Ectodermal cell (in vitro differentiated cells): ENCODE results near the gene SLC24A3.

Source experiments
- H3K27ac ChIP-seq: 2 replicates; pipeline ENCODE4 v1.7.0; 2013; ENCODE audit warnings: mild to moderate bottlenecking, low read depth, low read length; ENCODE audit not compliant: insufficient read depth, poor library complexity, severe bottlenecking
- H3K27me3 ChIP-seq: 2 replicates; pipeline ENCODE4 v1.7.0; 2013; ENCODE audit warnings: mild to moderate bottlenecking, low read length; ENCODE audit not compliant: insufficient read depth, control insufficient read depth, poor library complexity, severe bottlenecking
- H3K36me3 ChIP-seq: one replicate; pipeline ENCODE4 v1.7.0; 2013; ENCODE audit warnings: low read length; ENCODE audit not compliant: control insufficient read depth, insufficient read depth
- H3K4me1 ChIP-seq: one replicate; pipeline ENCODE4 v1.7.0; 2013; ENCODE audit warnings: low read length; ENCODE audit not compliant: control insufficient read depth, insufficient read depth
- H3K4me3 ChIP-seq: 2 replicates; pipeline ENCODE4 v1.7.0; 2013; ENCODE audit warnings: low read depth, low read length, control low read depth; ENCODE audit not compliant: insufficient read depth
- H3K9me3 ChIP-seq: 2 replicates; pipeline ENCODE4 v1.7.0; 2013; ENCODE audit warnings: mild to moderate bottlenecking, low read length, moderate library complexity; ENCODE audit not compliant: control insufficient read depth
- WGBS, 2 experiments: methylation state at CpG; one replicate each; pipeline ENCODE4 v1.1.7; 2013; ENCODE audit warnings: missing lambda C conversion rate in 2 of 2; 5-methylcytosine and 5-hydroxymethylcytosine counted together

The SLC24A3 gene

DNA sequence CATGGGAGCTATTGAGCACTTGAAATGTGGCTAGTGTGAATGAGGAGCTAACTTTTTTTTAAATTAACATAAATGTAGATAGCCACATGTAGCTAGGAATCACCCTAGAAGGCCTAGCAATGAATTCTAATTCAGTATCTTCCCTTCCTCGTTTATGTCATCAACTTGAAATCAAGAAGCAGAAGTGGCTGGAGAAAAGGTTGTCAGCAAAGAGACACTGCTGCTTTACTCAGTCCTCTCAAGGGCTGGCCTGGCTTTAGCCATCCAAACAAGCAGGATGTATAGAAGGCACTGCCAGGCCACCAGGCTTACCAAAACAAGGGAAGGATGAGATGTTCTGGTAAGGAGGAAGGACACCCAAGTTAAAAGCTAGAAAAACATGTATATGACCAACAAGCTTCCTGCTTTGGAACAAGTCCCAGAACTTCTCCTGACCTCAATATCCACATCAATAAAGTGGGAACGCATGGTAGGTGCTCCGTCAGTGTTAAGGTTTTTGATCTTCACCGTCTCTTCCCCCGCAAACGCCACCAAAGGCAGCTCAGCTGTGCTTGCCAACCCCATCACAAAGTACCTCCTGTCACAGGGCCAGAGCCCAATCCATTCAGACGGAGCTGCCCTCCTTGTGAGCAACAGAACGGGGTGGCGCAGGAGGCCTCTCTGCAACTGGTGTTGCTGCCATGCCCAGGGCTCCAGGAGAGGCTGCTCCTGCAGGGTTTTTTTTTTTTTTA is 309.8 kb downstream of the SLC24A3 start:
- Histone ChIP-seq H3K27ac (no peak overlapping the region), H3K4me1 (no peaks in the 10 kb centered on the region), H3K27me3 (no peaks in the 10 kb centered on the region), H3K9me3 (no peaks in the 10 kb centered on the region), H3K36me3 (no peaks in the 10 kb centered on the region), H3K4me3 (no peak overlapping the region)
- WGBS, 2 experiments: 93 to 95% methylated on average over 9 of the region's 9 CpGs

DNA sequence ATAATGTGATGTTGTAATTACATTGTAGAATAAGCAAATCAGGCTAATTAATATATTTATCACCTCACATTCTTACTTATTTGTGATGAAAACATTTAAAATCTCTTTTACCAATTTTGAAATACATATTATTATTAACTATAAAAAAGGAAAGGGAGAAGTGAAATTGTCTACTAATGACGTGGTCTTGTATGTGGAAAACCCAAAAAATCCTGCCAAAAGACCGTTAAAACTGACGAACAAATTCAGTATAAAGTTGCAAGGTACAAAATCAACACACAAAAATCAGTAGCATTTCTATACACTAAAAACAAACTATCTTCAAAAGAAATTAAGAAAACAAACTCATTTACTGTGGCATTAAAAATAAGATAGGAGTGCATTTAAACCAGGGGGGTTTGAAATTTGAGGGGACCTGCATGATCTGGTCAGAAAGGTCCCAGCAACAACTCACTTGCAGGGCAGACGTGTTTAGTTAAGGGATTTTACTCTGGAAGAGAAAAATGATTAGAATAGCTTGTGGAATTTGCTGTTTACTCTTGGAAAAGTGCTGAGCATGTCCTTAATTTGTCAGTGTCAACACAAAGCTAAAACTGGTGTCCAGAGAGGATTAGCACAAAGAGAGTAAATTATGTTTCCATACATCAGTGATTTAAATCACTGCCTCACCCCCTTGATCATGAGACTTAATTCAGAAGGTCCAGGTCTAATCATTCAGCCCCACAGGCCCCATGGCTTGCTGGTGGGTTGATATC is 310.6 kb downstream of the SLC24A3 start:
- H3K27ac ChIP-seq: no peak overlapping the region
- H3K36me3 ChIP-seq: no peaks in the 10 kb centered on the region
- no peaks in the 10 kb centered on the region for H3K9me3 ChIP-seq
- no peaks in the 10 kb centered on the region for H3K4me1 ChIP-seq
- WGBS, 2 experiments: 98 to 100% methylated on average over 3 to 4 of the region's 4 CpGs
- no peak overlapping the region for H3K4me3 ChIP-seq
- no peaks in the 10 kb centered on the region for H3K27me3 ChIP-seq

DNA sequence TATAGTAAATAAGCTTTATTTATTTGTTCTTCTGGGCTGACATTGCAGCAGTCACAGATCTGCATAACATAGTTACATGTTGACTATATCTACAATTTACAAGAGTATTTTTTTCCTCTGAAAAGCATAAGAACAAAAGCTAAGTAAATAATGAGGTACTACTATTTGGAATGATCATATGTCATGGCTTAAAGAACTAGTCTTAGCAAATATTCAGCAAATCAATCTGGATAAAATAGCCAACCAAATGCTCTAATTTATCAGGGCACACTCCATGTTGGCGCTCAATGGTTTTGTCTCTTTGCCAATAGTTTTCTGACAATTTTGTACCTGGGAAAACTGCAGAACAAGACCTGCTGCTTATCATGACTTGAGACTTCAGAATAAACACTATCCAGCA is 312.2 kb downstream of the SLC24A3 start:
- Histone ChIP-seq H3K4me3 (no peak overlapping the region), H3K9me3 (no peaks in the 10 kb centered on the region), H3K4me1 (no peaks in the 10 kb centered on the region), H3K36me3 (no peaks in the 10 kb centered on the region), H3K27ac (no peak overlapping the region), H3K27me3 (no peaks in the 10 kb centered on the region)
- 94% methylated on average over 1 of the region's 1 CpG for WGBS, 2 experiments

DNA sequence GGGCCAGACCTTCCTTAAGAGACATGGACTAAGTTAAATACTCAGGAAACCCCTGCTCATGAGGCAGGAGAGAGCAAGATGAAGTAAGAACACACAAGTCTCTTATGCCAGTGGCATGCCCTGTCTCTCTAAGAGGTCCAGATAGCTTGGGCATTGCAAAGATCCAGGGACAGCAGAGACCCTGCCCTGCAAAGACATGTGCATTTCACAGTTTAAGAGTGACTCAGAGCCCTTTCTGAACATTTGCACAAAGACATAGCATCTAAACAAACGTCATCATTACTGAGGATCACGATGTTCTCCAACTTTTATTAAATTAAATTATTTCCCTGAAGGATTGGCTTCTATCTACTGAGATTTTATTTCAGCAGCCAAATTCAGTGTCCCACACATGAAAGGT is 315.1 kb downstream of the SLC24A3 start:
- WGBS, 2 experiments: 84 to 98% methylated on average over 2 of the region's 2 CpGs
- H3K36me3 ChIP-seq: no peaks in the 10 kb centered on the region
- H3K4me1 ChIP-seq: no peaks in the 10 kb centered on the region
- H3K27me3 ChIP-seq: no peaks in the 10 kb centered on the region
- no peak overlapping the region for H3K27ac ChIP-seq
- no peaks in the 10 kb centered on the region for H3K9me3 ChIP-seq
- no peak overlapping the region for H3K4me3 ChIP-seq

DNA sequence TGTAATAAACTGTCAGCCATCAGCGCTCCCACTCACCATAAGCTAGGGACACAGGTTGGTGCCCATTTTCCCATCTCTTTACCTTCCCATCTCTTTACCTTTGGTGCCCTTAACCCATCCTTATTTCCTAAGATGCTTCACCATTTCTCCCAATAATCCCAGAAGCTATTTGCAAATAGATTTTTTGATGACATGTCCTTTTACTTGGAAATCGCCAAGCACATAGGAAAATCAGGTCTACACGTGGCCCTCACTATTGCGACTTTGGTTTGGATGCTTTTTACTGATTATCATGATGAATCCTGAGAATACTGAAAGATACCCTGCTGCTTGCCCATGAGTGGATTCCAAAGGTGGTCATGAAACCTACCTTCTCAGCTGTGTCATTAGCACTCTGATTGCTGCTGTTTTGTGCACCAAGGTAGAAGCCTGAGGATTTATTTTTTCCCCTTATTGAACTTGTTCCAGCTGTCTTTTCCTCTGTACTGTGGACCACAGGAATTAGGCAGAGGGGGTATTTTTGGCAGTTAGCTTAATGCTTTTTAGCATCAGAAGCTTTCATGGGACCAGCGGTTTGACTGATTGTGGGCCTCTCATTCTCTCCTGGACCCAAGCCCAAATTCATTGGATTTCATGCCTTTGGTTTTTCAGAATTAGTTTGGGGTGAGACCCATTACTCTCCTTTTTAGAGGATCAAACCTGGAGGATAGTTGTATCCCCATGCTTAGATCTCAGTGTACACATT is 316.0 kb downstream of the SLC24A3 start:
- H3K4me3 ChIP-seq: no peak overlapping the region
- H3K27ac ChIP-seq: no peak overlapping the region
- no peaks in the 10 kb centered on the region for H3K4me1 ChIP-seq
- no peaks in the 10 kb centered on the region for H3K9me3 ChIP-seq
- H3K27me3 ChIP-seq: no peaks in the 10 kb centered on the region
- WGBS, 2 experiments: 96 to 98% methylated on average over 5 of the region's 5 CpGs
- H3K36me3 ChIP-seq: no peaks in the 10 kb centered on the region

DNA sequence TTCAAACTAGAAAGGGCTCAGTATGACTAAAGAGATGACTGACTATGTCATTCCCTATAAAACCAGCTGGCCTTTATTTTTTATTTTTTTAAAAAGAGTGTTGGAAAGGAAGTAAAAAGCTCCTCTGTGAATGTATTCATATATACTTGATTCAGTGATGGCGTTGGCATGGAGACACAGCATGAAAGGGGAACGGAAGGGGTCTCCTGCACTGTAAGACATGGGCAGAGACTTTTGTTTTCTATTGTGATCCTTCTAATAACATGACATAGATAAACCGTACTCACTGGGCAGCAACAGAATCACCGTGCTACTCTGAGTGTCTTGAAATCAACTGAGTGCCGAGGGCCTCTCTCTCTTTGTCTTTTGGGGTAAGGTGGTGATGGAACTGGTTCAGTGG is 317.6 kb downstream of the SLC24A3 start:
- H3K27ac ChIP-seq: no peak overlapping the region
- H3K27me3 ChIP-seq: no peaks in the 10 kb centered on the region
- H3K9me3 ChIP-seq: no peaks in the 10 kb centered on the region
- no peak overlapping the region for H3K4me3 ChIP-seq
- whole genome bisulfite sequencing, 2 experiments: 87 to 92% methylated on average over 5 of the region's 5 CpGs
- H3K36me3 ChIP-seq: no peaks in the 10 kb centered on the region
- H3K4me1 ChIP-seq: no peaks in the 10 kb centered on the region

DNA sequence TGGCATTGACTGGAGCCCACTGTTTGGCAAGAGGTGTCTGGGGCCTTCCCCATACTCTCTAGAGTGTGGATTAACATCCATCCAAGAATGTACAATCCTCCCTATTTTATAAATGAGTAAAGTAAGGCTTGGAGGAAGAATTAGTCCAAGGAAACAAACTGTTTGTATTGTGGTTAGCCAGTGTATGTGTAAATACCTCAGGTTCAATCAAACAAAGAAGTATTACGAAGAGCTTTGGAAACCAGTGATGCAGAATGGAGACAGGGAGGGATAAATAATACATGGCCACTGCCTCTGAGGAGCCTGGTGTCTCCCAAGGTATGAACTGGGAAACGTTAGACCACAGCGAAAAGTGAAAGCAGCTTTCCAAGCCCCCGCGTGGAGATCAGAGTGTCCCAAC is 319.0 kb downstream of the SLC24A3 start:
- H3K4me1 ChIP-seq: no peaks in the 10 kb centered on the region
- H3K9me3 ChIP-seq: no peaks in the 10 kb centered on the region
- H3K27me3 ChIP-seq: no peaks in the 10 kb centered on the region
- WGBS, 2 experiments: 95 to 96% methylated on average over 5 of the region's 5 CpGs
- H3K4me3 ChIP-seq: no peak overlapping the region
- no peak overlapping the region for H3K27ac ChIP-seq
- H3K36me3 ChIP-seq: no peaks in the 10 kb centered on the region

DNA sequence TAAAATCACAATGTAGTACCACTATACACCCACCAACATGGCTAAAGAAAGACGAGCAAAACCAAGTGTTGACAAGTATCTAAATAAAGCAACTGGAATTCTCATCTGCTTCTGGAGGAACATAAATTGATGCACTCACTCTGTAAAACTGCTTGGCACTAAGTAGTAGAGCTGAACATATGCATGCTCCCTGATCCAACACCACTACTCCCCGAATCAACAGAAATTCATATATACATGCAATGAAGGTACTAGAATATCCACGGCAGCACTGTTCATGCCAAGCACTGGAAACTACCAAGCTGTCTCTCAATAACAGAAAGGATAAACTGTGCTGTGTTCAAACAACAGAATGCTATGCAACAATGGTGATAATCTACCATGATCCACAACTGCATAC is 326.1 kb downstream of the SLC24A3 start:
- Histone ChIP-seq H3K9me3 (no peaks in the 10 kb centered on the region), H3K4me1 (no peaks in the 10 kb centered on the region), H3K27ac (no peak overlapping the region), H3K27me3 (no peaks in the 10 kb centered on the region), H3K4me3 (no peak overlapping the region), H3K36me3 (no peaks in the 10 kb centered on the region)
- WGBS, 2 experiments: 92 to 96% methylated on average over 3 of the region's 3 CpGs

DNA sequence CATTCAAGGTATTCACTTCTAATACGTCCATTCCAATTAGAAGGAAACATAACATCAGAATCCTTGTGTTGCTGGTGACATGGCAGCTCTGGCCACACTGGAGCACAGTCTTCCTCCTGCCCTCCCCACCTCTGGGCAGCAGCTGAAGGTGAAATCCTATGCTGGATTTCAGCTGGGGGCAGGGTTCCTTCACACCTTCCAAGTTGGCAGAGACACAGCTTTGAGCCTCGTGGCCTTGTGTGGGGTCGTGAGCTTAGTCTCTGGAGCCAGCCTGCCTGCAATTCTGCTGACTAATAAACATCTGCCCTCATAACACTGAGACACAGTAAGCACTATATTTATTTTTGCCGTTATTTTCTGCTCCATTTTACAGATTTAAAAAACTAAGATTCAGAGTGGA is 326.7 kb downstream of the SLC24A3 start:
- Histone ChIP-seq H3K4me3 (no peak overlapping the region), H3K27me3 (no peaks in the 10 kb centered on the region), H3K36me3 (no peaks in the 10 kb centered on the region), H3K27ac (no peak overlapping the region), H3K4me1 (no peaks in the 10 kb centered on the region), H3K9me3 (no peaks in the 10 kb centered on the region)
- 90 to 94% methylated on average over 3 to 4 of the region's 4 CpGs for WGBS, 2 experiments

DNA sequence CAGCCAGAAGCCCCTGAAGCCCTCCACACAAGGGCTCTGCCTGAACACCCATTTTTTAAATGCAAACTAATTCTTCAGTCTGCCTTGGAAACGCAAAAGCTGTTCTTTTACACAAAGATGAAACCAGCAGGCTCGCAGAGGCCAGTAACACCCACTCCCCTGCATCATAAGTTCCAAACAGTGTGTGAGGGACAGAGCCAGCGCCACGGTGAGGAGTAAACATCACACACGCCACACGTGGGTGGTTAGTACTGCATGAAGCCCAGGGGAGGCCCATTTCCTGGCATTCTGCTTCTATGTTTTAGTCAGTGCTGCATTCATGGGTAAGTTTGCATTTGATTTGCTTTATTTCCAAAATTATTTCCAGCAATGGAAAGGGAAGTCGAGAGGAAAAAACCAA is 327.9 kb downstream of the SLC24A3 start:
- no peaks in the 10 kb centered on the region for H3K4me1 ChIP-seq
- WGBS, 2 experiments: 76 to 79% methylated on average over 7 of the region's 7 CpGs
- H3K27me3 ChIP-seq: no peaks in the 10 kb centered on the region
- H3K36me3 ChIP-seq: no peaks in the 10 kb centered on the region
- H3K27ac ChIP-seq: no peak overlapping the region
- no peak overlapping the region for H3K4me3 ChIP-seq
- H3K9me3 ChIP-seq: no peaks in the 10 kb centered on the region
